Kidney (tissue), 14 donors: ENCODE results near the gene VWA8. TPM values are rescaled to one million over a fixed set of nuclear protein-coding genes. Genes with fewer than 3 reads are reported as not detected.

Experiments used
- DNase-seq, 5 donors: peaks; one replicate each; pipeline ENCODE4 v3.0.0-alpha.2; 2013 to 2020
- FAIRE-seq: peaks from 2 replicates; lab custom pipeline; 2012; peaks lifted over from hg19 to GRCh38; lab: Jason Lieb, UNC
- H3K27ac ChIP-seq, 2 donors: one replicate each; pipeline ENCODE4 v1.7.0; 2013; ENCODE audit warnings: low read depth in 2 of 2, low read length in 2 of 2, inconsistent platforms in 1 of 2
- H3K27me3 ChIP-seq: one replicate; pipeline ENCODE4 v1.7.1; 2013; ENCODE audit warnings: low read length, inconsistent platforms; ENCODE audit not compliant: control insufficient read depth, insufficient read depth
- H3K36me3 ChIP-seq, 3 donors: one replicate each; pipeline versions ENCODE4 v1.7.0 to v1.7.1; 2013; ENCODE audit warnings: low read length in 3 of 3, control low read depth in 1 of 3, inconsistent platforms in 1 of 3; ENCODE audit not compliant: insufficient read depth in 3 of 3, control insufficient read depth in 2 of 3
- H3K4me1 ChIP-seq, 3 donors: one replicate each; pipeline versions ENCODE4 v1.7.0 to v1.7.1; 2013; ENCODE audit warnings: low read length in 3 of 3, inconsistent platforms in 1 of 3, low read depth in 1 of 3; ENCODE audit not compliant: control insufficient read depth in 2 of 3, insufficient read depth in 2 of 3
- H3K4me3 ChIP-seq, 3 donors: one replicate each; pipeline versions ENCODE4 v1.7.0 to v1.8.1; 2013; ENCODE audit warnings: low read length in 3 of 3, control low read depth in 1 of 3, inconsistent platforms in 1 of 3
- H3K9ac ChIP-seq, 3 donors: one replicate each; pipeline versions ENCODE4 v1.7.0 to v1.7.1; 2013; ENCODE audit warnings: low read length in 3 of 3, control low read depth in 1 of 3, inconsistent platforms in 1 of 3
- H3K9me3 ChIP-seq, 3 donors: one replicate each; pipeline versions ENCODE4 v1.7.0 to v1.7.1; 2013; ENCODE audit warnings: low read length in 3 of 3, control low read depth in 1 of 3, inconsistent platforms in 1 of 3; ENCODE audit not compliant: control insufficient read depth in 2 of 3, insufficient read depth in 1 of 3
- intact Hi-C: fragments of 100-400 bp; cut with DNase I; formaldehyde crosslinking; loops from one replicate; pipeline ENCODE4 v1.11.1; 2022
- polyA plus RNA-seq: library from polyadenylated mRNA; stranded (reverse); fragments of 350-450 nt; fragmentation: Illumina TruSeq; extraction: RNeasy Lipid Tissue Mini Kit (QIAGEN cat#74804); gene quantifications from one replicate; pipeline ENCODE4 v1.2.3, GENCODE V29; 2014; ENCODE audit warnings: low read depth, low replicate concordance; ENCODE audit not compliant: insufficient read depth
- total RNA-seq: library from RNA; stranded (reverse); fragmentation: NEBNext Ultra II Directional; extraction: Animal tissue kit (Norgen Biotek cat#: 25700); gene quantifications from one replicate; pipeline ENCODE4 v1.2.1, GENCODE V29; 2021
- TF ChIP-seq, protein P1 (sequence below): IDR thresholded peaks from 3 replicates; pipeline ENCODE4 v1.5.1; 2012; ENCODE audit warnings: mild to moderate bottlenecking, moderate library complexity, borderline replicate concordance; ENCODE audit not compliant: insufficient read depth; ENCODE audit errors: extremely low read depth
- donor health status: control.
- donor health status: control.
- donor health status: control.
- donor health status: control.
- donor health status: control.
- donor health status: DM: yes; HTN: yes; CAD: no.
- donor health status: Normal renal cell carcinoma (clear cell type).

The VWA8 gene
- total and polyA plus RNA-seq, 2 donors from 2014 or later, result 6.4 to 21.3 TPM

DNA sequence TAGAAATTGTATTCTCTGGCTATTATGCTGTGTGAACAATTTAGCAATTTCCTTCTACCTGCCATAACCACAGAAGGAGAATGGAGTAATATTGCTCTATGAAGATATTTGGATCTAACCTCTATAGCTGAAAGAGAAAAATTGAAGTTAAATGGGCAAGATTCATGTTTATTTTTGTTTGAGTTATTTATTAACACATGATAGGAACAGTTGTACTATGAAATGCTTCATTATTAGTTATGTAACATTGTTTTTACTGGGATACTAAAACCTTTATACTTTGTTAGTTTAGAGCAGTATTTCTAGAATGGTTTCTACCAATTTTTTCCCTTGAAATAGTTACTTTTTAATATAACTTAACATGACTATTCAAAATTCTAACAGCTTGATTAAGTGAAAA, 27.3 kb upstream of the VWA8 start:
- H3K9me3 ChIP-seq, result no peaks in the 10 kb centered on the region
- H3K27ac ChIP-seq, result no peak overlapping the region
- H3K4me1 ChIP-seq, result no peaks in the 10 kb centered on the region
- no peaks in the 10 kb centered on the region for H3K27me3 ChIP-seq
- no peaks in the 10 kb centered on the region for H3K36me3 ChIP-seq
- DNase-seq (no peak), FAIRE-seq (peak; percentile 55)
- H3K4me3 ChIP-seq, result no peak overlapping the region
- intact Hi-C loops, result no loop called here
- TF ChIP-seq, protein P1, sequence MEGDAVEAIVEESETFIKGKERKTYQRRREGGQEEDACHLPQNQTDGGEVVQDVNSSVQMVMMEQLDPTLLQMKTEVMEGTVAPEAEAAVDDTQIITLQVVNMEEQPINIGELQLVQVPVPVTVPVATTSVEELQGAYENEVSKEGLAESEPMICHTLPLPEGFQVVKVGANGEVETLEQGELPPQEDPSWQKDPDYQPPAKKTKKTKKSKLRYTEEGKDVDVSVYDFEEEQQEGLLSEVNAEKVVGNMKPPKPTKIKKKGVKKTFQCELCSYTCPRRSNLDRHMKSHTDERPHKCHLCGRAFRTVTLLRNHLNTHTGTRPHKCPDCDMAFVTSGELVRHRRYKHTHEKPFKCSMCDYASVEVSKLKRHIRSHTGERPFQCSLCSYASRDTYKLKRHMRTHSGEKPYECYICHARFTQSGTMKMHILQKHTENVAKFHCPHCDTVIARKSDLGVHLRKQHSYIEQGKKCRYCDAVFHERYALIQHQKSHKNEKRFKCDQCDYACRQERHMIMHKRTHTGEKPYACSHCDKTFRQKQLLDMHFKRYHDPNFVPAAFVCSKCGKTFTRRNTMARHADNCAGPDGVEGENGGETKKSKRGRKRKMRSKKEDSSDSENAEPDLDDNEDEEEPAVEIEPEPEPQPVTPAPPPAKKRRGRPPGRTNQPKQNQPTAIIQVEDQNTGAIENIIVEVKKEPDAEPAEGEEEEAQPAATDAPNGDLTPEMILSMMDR, result no peak
- no peak overlapping the region for H3K9ac ChIP-seq

DNA sequence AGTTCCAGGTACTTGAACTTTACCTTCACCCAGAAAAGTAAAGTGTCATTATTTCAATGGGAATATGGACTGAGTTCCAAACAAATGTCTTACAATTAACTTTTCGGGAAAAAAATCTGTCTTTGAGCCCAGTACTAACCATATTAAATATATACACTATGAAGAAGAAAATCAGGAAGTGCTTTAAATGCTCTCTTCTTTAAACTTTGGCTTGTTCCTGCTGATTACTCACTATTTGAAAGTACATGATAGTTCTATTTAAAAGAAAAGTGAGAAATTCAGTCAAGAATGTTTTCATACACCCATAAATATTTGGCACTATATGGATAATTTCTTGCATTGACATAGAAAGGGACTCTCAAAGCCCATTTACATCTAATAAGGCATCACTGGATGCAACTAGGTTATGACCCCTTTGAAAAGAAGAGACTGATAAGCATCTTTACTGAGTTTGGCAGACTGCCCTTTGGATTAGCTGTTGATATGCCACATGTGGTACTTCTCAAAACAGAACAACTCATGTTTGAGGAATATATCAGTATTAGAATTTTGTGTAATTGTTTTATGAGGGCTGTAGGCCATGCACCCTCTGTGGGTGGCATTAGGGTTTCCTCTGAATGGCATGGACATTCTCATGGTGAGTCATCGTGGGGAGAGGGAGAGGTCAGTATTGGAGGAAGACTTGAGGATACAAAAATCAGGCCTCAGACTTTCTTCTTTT, 25.0 kb upstream of the VWA8 start:
- Histone ChIP-seq H3K4me1 (no peaks in the 10 kb centered on the region), H3K27ac (no peak overlapping the region), H3K9me3 (no peaks in the 10 kb centered on the region), H3K27me3 (no peaks in the 10 kb centered on the region), H3K9ac (no peak overlapping the region), H3K4me3 (no peak overlapping the region), H3K36me3 (no peaks in the 10 kb centered on the region)
- intact Hi-C loops, result no loop called here
- FAIRE-seq (no peak), DNase-seq (no peak)
- TF ChIP-seq, protein P1, result no peak

DNA sequence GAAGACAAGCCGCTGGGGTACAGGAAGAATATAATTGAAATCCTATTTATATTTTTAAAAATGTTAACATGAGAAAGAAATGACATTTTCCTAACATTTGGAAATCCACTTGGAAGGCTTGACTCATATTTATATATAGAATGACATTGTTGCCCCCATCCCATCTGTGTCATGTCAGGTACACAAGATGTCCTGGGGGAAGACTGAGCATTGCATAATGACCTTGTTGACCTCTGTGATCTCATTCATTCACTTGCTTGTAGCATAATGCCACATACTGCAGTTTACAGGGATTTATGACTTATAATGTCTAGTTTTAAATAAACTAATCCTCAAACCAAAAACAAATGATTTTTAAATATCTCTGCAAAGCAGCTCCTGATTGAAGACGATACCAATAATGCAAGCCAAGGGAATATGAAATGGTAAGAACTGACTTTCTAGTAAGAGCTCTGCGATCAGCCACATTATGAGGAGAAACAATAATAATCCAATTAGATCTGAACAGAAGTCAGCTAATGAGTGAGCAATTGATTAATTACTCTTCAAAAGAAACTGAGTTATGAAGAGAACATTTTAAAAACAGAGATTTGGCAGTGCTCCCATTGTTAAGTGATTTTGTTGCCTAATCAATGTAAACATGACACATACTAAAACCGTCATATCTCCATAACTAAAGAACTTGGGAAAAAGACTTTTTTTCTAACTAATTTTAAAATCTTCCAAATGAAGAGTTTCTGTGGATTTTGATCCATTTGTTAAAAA, 21.2 kb upstream of the VWA8 start:
- TF ChIP-seq, protein P1, result no peak
- intact Hi-C loops, result no loop called here
- H3K27ac ChIP-seq, result no peak overlapping the region
- H3K36me3 ChIP-seq, result no peaks in the 10 kb centered on the region
- H3K27me3 ChIP-seq, result no peaks in the 10 kb centered on the region
- H3K9ac ChIP-seq, result no peak overlapping the region
- FAIRE-seq, result no peak
- H3K4me1 ChIP-seq, result no peaks in the 10 kb centered on the region
- no peak overlapping the region for H3K4me3 ChIP-seq
- DNase-seq, result no peak
- no peaks in the 10 kb centered on the region for H3K9me3 ChIP-seq
